Middle frontal gyrus (tissue), 1 donor: ENCODE data around the gene NDUFA13.

ENCODE experiments used
- DNase-seq: peaks from one replicate; pipeline ENCODE4 v3.0.0-alpha.2; 2015; ENCODE audit warnings: low spot score; ENCODE audit errors: extremely low spot score

Gene NDUFA13

GRCh38 chr19:19532806-19533701, 17.0 kb downstream of the NDUFA13 start:
- no peak for DNase-seq

- DNase-seq: no peak
Observed at GRCh38 chr19:19533841-19534240, 17.8 kb downstream of the NDUFA13 start.

DNA sequence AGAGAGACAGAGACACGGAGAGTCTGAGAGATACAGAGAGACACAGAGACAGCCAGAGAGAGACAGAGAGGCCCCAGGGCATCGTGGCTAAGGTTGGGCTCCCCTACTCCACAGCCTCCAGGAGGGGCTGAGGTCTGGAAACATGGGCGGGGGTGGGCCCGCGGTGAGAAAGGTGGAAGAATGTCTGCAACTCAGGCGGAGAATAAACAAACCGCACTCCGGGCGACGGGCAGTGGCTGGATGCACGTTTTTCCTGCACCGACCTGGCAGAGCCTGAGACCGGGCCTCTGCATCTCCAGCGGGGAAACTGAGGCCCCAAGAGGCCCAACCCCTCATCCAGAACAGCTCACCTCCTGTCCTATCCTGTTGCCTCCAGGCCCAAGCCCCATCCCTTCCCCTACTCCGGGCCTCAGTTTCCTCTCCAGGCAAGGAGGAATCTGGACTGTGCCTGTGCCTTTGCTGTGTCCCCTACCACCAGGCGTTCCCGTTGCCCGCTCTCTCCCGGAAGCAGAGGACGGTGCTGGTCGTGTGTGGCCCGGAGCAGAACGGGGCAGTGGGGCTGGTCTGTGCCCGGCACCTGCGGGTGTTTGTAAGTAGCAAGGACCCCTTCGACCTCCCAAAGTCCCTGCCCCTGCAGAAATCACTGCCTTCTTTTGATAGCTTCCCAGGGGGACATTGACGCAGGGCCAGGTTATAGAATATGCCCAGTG, 18.7 kb downstream of the NDUFA13 start:
- DNase-seq: no peak

DNA sequence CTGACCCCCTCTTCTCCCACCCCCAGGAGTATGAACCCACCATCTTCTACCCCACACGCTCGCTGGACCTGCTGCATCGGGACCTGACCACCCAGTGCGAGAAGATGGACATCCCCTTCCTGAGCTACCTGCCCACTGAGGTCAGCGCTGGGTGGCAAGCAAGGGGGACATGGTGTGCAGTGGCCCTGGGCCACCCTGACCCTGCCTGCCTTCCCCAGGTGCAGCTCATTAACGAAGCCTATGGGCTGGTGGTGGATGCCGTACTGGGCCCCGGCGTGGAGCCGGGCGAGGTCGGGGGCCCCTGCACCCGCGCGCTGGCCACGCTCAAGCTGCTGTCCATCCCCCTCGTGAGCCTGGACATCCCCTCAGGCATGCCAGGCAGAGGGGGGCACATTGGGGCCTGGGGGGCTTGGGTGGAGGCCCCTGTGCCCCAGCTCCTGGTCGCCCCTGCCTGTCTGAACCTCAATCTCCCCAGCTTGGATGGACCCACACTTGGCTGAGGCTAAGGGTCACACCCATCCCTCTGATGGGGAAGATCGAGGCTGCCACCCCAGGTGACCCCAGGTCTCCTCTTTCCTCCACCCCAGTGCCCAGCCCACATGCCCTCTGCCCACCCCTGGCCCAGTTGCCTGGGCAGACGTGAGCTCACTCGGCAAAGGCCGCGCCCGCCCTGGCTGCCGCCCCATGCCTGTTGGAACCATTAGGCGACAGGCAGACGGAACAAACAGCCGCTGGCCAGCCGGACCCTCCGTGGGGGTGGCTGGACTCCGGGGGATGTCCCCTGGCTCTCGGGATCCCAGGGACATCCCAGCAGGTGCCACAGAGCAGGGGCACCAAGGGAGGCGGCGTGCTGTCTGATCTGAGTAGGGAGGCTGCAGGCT, 19.5 kb downstream of the NDUFA13 start:
- DNase-seq: no peak

- no peak for DNase-seq
Observed at GRCh38 chr19:19537075-19538048, 21.3 kb downstream of the NDUFA13 start.

DNA sequence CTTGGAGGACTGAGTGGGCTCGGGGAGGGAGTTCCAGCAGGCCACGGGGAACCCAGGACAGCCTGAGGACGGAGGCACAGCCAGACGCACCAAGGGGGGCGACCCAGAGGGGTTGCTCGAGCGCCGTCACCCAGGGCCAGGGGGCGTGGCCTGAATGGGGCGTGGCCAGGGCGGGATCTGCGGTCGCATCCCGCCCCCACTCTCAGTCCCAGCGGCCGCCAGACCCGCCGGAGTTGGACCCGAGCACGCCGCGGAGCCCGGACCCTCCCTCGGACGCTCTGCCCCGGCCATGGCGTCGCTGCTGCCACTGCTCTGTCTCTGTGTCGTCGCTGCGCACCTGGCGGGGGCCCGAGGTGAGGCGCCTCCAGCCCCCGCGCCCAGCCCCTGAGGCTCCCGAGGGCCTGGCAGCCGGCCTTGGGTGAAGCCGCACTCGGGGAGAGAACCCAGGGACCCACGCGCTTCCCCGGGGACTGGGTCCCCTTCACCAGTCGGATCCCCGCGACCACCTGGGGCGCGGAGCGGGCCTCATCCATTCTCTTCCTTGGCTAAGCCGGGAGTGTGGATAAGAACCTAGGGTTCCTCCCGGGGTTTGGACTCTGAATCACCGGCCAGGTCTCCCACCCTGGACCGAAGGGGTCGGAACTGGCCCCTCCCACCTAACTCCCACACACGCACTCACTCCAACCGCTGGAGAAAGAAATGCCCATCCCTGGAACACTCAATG, 22.2 kb downstream of the NDUFA13 start, which contains the start of gene CILP2:
Gene CILP2, plus strand, starts transcription at position 205 of the 724 bp plus-strand sequence. Its CDS starts 85 bp downstream, at position 290.
- DNase-seq: no peak

GRCh38 chr19:19538785-19539166, 22.8 kb downstream of the NDUFA13 start:
- no peak for DNase-seq

- no peak for DNase-seq
Observed at GRCh38 chr19:19539698-19540063, 23.7 kb downstream of the NDUFA13 start.

- no peak for DNase-seq
Observed at GRCh38 chr19:19540064-19540714, 24.2 kb downstream of the NDUFA13 start.

- DNase-seq: no peak
Observed at GRCh38 chr19:19540715-19541515, 24.9 kb downstream of the NDUFA13 start.

- no peak for DNase-seq
Observed at GRCh38 chr19:19541616-19542015, 25.6 kb downstream of the NDUFA13 start.

- DNase-seq: no peak
Observed at GRCh38 chr19:19542507-19542906, 26.5 kb downstream of the NDUFA13 start.

GRCh38 chr19:19543101-19543500, 27.1 kb downstream of the NDUFA13 start:
- DNase-seq: no peak

GRCh38 chr19:19543640-19544039, 27.6 kb downstream of the NDUFA13 start:
- DNase-seq: no peak

GRCh38 chr19:19544257-19544953, 28.4 kb downstream of the NDUFA13 start:
- DNase-seq: no peak

- no peak for DNase-seq
Observed at GRCh38 chr19:19544954-19545591, 29.0 kb downstream of the NDUFA13 start.

- no peak for DNase-seq
Observed at GRCh38 chr19:19545707-19546106, 29.7 kb downstream of the NDUFA13 start.
